ENCODE data around the gene CFAP92. TPM values are rescaled to one million over a fixed set of nuclear protein-coding genes. Genes with fewer than 3 reads are reported as not detected.

CFAP92 gene
- total RNA-seq, 1 donor from 2014 or later = 0.52 TPM

- Mint-ChIP-seq H3K36me3 (ENCODE audit: low read depth, unreplicated experiment) (no peaks in the 10 kb centered on the region), H3K9me3 (ENCODE audit: unreplicated experiment) (no peaks in the 10 kb centered on the region), H3K27ac (ENCODE audit: unreplicated experiment) (no peak overlapping the region), H3K4me3 (ENCODE audit: unreplicated experiment) (no peak overlapping the region), H3K27me3 (ENCODE audit: low read depth, unreplicated experiment) (peaks cover 22% of the 10 kb centered on the region), H3K4me1 (ENCODE audit: low read depth, unreplicated experiment) (no peaks in the 10 kb centered on the region)
- Histone ChIP-seq H2AFZ (ENCODE audit: low read depth, low read length) (no peak overlapping the region), H3K4me3 (ENCODE audit: insufficient read depth, low read depth, low read length) (no peak overlapping the region), H3K27ac (ENCODE audit: low read depth, low read length) (no peak overlapping the region), H3K36me3 (ENCODE audit: insufficient read depth, low read length) (no peaks in the 10 kb centered on the region), H3K4me2 (ENCODE audit: low read length) (no peak overlapping the region), H3K27me3 (ENCODE audit: insufficient read depth, low read length) (peaks cover 8% of the 10 kb centered on the region), H3K4me1 (ENCODE audit: insufficient read depth, low read length) (no peaks in the 10 kb centered on the region), H4K20me1 (ENCODE audit: insufficient read depth, low read length) (no peaks in the 10 kb centered on the region), H3K9me3 (ENCODE audit: insufficient read depth, low read depth, low read length) (no peaks in the 10 kb centered on the region), H3K9ac (ENCODE audit: low read length) (no peak overlapping the region), H3K79me2 (ENCODE audit: insufficient read depth, low read length) (no peaks in the 10 kb centered on the region)
- TF ChIP-seq, protein P1, sequence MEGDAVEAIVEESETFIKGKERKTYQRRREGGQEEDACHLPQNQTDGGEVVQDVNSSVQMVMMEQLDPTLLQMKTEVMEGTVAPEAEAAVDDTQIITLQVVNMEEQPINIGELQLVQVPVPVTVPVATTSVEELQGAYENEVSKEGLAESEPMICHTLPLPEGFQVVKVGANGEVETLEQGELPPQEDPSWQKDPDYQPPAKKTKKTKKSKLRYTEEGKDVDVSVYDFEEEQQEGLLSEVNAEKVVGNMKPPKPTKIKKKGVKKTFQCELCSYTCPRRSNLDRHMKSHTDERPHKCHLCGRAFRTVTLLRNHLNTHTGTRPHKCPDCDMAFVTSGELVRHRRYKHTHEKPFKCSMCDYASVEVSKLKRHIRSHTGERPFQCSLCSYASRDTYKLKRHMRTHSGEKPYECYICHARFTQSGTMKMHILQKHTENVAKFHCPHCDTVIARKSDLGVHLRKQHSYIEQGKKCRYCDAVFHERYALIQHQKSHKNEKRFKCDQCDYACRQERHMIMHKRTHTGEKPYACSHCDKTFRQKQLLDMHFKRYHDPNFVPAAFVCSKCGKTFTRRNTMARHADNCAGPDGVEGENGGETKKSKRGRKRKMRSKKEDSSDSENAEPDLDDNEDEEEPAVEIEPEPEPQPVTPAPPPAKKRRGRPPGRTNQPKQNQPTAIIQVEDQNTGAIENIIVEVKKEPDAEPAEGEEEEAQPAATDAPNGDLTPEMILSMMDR (IDR thresholded peaks at IDR 0.05; ENCODE audit: insufficient read depth, low read depth, low read length) = no peak
- TF ChIP-seq EZH2 (IDR thresholded peaks at IDR 0.05; ENCODE audit: insufficient read depth, low read length) = no peak
- DNase-seq (ENCODE audit: low read depth) (no peak), FAIRE-seq (no peak)
These were observed 5.6 kb downstream of the CFAP92 start for GRCh38 chr3:128988286-128988685.

DNA sequence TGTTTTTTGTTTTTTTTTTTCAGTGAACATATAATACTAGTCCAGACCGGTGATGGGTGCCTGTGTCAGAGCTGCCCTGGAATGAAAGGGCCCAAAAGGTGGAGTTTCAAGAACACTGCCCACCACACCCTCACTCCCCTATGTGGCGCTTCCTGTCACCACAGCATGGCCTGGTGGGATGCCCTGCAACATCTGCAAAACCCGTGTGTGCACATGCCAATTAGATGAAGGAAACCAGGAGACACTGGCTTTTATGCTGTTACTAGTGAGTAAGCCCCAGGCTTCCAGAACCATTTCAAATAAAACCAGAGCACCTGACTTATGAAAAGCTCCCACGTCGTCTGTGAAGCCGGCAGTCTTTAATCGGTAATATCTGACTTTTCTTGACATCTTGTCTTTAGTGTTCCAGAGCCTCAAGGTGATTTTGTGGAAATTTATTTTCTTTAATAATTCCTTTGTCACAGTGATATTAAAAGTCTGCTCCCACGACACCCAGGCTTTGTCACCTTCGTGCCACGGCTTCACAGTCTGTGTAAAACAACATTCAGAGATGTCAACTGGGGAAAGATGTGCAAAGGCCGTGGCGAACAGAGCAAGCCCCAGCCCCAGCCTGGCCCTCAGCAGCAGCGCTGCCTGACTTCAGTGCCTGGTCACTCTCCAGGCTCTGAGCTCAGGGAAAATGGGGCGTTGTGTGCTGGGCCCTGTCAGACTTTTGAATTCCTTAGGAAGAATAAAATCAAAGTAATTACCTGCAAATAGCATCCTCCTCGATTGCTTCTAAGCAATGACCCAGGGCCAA lies 6.4 kb downstream of the CFAP92 start:
- Mint-ChIP-seq H3K9me3 (ENCODE audit: unreplicated experiment) (no peaks in the 10 kb centered on the region), H3K27me3 (ENCODE audit: low read depth, unreplicated experiment) (peaks cover 21% of the 10 kb centered on the region), H3K4me3 (ENCODE audit: unreplicated experiment) (no peak overlapping the region), H3K36me3 (ENCODE audit: low read depth, unreplicated experiment) (no peaks in the 10 kb centered on the region), H3K4me1 (ENCODE audit: low read depth, unreplicated experiment) (no peaks in the 10 kb centered on the region), H3K27ac (ENCODE audit: unreplicated experiment) (no peak overlapping the region)
- no peak overlapping the region for H3K27ac ChIP-seq (ENCODE audit: low read depth, low read length)
- peaks cover 12% of the 10 kb centered on the region for H3K27me3 ChIP-seq (ENCODE audit: insufficient read depth, low read length)
- no peaks in the 10 kb centered on the region for H3K4me1 ChIP-seq (ENCODE audit: insufficient read depth, low read length)
- H4K20me1 ChIP-seq (ENCODE audit: insufficient read depth, low read length) = no peaks in the 10 kb centered on the region
- H2AFZ ChIP-seq (ENCODE audit: low read depth, low read length) = no peak overlapping the region
- no peak for DNase-seq (ENCODE audit: low read depth)
- no peak overlapping the region for H3K4me3 ChIP-seq (ENCODE audit: insufficient read depth, low read depth, low read length)
- no peaks in the 10 kb centered on the region for H3K36me3 ChIP-seq (ENCODE audit: insufficient read depth, low read length)
- no peak overlapping the region for H3K9ac ChIP-seq (ENCODE audit: low read length)
- H3K9me3 ChIP-seq (ENCODE audit: insufficient read depth, low read depth, low read length) = no peaks in the 10 kb centered on the region
- no peak overlapping the region for H3K4me2 ChIP-seq (ENCODE audit: low read length)
- TF ChIP-seq EZH2 (IDR thresholded peaks at IDR 0.05; ENCODE audit: insufficient read depth, low read length) = no peak
- TF ChIP-seq, protein P1 (IDR thresholded peaks at IDR 0.05; ENCODE audit: insufficient read depth, low read depth, low read length) = no peak
- no peaks in the 10 kb centered on the region for H3K79me2 ChIP-seq (ENCODE audit: insufficient read depth, low read length)
- FAIRE-seq = no peak

GRCh38 chr3:128984596-128984995 lies 9.3 kb downstream of the CFAP92 start:
- TF ChIP-seq EZH2 (IDR thresholded peaks at IDR 0.05; ENCODE audit: insufficient read depth, low read length) = no peak
- TF ChIP-seq, protein P1 (IDR thresholded peaks at IDR 0.05; ENCODE audit: insufficient read depth, low read depth, low read length) = no peak
- Histone ChIP-seq H3K27me3 (ENCODE audit: insufficient read depth, low read length) (peaks cover 17% of the 10 kb centered on the region), H4K20me1 (ENCODE audit: insufficient read depth, low read length) (no peaks in the 10 kb centered on the region), H3K27ac (ENCODE audit: low read depth, low read length) (no peak overlapping the region), H3K9me3 (ENCODE audit: insufficient read depth, low read depth, low read length) (no peaks in the 10 kb centered on the region), H3K36me3 (ENCODE audit: insufficient read depth, low read length) (no peaks in the 10 kb centered on the region), H2AFZ (ENCODE audit: low read depth, low read length) (no peak overlapping the region), H3K4me3 (ENCODE audit: insufficient read depth, low read depth, low read length) (no peak overlapping the region), H3K79me2 (ENCODE audit: insufficient read depth, low read length) (no peaks in the 10 kb centered on the region), H3K4me1 (ENCODE audit: insufficient read depth, low read length) (no peaks in the 10 kb centered on the region), H3K4me2 (ENCODE audit: low read length) (no peak overlapping the region), H3K9ac (ENCODE audit: low read length) (no peak overlapping the region)
- no peak for FAIRE-seq
- H3K4me1 Mint-ChIP-seq (ENCODE audit: low read depth, unreplicated experiment) = no peaks in the 10 kb centered on the region
- H3K9me3 Mint-ChIP-seq (ENCODE audit: unreplicated experiment) = no peaks in the 10 kb centered on the region
- H3K4me3 Mint-ChIP-seq (ENCODE audit: unreplicated experiment) = no peak overlapping the region
- no peak for DNase-seq (ENCODE audit: low read depth)
- H3K27me3 Mint-ChIP-seq (ENCODE audit: low read depth, unreplicated experiment) = peaks cover 24% of the 10 kb centered on the region
- no peaks in the 10 kb centered on the region for H3K36me3 Mint-ChIP-seq (ENCODE audit: low read depth, unreplicated experiment)
- no peak overlapping the region for H3K27ac Mint-ChIP-seq (ENCODE audit: unreplicated experiment)
